HT1080 (cell line): ENCODE data around the gene ABCC1. TPM values are rescaled to one million over a fixed set of nuclear protein-coding genes. Genes with fewer than 3 reads are reported as not detected.

Experiments used
- DNase-seq: peaks from one replicate; pipeline ENCODE4 v3.0.0-alpha.2; 2015; ENCODE audit warnings: low read depth
- total RNA-seq: library from RNA; depleted of rRNA; stranded (reverse); fragments of >200 nt; shearing (Covaris generic); gene quantifications from 2 replicates; pipeline ENCODE4 v1.2.3, GENCODE V29; 2014

The ABCC1 gene
- total RNA-seq, 1 experiment from 2014 or later = 13.3 TPM

DNA sequence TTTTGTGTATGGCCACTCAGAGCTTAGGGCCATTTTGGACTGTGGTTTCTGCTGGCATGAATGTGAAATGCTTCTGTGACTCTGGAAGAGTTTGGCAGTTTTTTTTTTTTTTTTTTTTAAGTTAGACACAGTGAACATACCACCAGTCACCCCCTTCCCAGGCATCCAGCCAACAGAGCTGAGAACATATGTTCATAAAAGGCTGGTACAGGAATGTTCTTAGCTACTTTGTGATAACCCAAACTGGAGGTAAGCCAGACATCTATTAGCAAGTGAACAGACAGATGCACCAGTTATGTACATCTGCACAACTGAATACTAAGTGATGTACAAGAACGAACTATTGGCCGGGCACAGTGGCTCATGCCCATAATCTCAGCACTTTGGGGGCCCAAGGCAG lies 92.7 kb downstream of the ABCC1 start:
- DNase-seq = peak; percentile 42

DNA sequence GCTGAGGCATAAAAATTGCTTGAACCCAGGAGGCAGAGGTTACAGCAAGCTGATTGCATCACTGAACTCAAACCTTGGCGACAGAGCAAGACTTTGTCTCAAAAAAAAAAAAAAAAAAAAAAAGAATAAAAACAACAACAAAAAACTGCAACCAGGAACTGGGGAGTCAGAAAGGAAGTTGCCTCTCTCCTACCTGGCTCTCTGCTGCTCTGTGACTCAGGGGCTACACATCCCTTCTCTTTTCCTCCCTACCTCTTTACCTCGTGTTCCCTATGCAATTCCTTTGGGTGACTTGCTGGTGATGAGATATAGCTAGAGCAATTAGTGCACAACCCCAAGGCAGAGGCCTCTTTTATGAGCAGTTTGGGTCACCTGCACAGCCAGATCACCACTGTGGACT lies 95.9 kb downstream of the ABCC1 start:
- DNase-seq = peak; percentile 63

GRCh38 chr16:16045879-16046278 lies 96.5 kb downstream of the ABCC1 start:
- no peak for DNase-seq

- no peak for DNase-seq
These were observed 98.3 kb downstream of the ABCC1 start for GRCh38 chr16:16047761-16048160.

DNA sequence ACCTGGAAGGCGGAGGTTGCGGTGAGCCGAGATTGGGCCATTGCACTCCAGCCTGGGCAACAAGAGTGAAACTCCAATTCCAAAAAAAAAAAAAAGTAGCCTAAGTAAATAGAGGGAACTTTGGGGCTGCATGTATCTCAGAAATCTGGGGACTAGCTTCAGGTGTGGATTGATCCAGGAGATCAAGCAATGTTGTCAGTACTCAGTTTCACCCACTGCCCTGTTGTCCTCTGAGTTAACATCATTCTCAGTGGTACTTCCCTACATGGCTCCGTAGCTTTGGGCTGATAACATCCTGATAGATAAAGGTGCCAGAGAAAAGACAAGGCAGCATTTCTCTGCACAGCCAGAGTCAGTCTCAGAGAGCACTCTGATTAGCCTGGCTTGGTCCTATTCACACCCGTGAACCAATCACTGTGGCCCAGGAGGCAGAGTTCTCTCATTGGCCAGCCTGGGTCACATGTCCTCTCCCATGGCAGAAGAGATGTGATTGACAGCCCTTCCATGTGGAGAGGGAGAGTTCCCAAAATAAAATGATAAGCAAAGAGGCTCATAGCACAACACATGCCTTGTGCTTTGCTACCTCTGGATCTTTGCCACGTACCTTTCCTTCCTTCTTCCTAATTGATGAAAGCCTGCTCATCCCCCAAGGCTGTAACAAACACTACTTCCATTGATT lies 99.6 kb downstream of the ABCC1 start:
- no peak for DNase-seq

DNA sequence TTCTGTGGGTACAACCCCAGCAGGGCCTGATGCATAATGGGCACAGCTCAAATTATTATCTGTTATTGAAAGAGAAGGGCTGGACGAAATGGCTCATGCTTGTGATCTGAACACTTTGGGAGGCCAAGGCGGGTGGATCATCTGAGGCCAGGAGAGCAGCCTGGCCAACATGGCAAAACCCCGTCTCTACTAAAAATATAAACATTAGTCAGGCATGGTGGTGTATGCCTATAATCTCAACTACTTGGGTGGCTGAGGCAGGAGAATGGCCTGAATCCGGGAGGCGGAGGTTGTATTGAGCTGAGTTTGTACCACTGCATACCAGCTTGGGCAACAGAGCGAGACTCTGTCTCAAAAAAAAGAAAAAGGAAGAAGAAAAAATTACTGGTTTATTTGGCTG lies 100.7 kb downstream of the ABCC1 start:
- DNase-seq = no peak

DNA sequence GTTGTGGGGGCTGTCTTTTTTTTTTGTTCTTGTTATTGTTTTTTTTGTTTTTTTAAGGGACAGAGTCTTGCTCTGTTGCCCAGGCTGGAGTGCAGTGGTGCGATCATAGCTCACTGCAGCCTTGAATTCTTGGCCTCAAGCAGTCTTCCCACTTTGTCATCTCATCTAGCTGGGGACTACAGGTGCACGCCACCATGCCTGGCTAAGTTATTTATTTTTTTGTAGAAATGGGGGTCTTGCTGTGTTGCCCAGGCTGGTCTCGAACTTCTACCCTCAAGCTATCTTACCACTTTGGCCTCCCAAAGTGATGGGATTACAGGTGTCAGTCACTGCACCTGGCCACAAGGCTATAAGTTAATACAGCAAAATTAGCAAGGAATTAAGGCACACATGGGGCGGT lies 101.7 kb downstream of the ABCC1 start:
- DNase-seq = no peak

GRCh38 chr16:16052916-16053315 lies 103.5 kb downstream of the ABCC1 start:
- DNase-seq = peak; percentile 28

DNA sequence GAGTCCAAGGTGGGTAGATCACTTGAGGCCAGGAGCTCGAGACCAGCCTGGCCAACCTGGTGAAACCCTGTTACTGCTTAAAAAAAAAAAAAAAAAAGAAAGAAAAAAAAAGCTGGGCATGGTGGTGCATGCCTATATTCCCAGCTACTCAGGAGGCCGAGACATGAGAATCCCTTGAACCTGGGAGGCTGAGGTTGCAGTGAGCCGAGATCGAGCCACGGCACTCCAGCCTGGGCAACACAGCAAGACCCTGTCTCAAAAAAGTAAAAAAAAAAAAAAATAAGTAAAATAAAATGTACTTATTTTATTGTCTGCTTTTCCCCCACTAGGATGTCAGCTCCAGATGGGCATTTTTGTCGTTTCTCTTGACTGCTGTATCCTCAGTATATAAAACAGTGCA lies 107.7 kb downstream of the ABCC1 start:
- DNase-seq = no peak

DNA sequence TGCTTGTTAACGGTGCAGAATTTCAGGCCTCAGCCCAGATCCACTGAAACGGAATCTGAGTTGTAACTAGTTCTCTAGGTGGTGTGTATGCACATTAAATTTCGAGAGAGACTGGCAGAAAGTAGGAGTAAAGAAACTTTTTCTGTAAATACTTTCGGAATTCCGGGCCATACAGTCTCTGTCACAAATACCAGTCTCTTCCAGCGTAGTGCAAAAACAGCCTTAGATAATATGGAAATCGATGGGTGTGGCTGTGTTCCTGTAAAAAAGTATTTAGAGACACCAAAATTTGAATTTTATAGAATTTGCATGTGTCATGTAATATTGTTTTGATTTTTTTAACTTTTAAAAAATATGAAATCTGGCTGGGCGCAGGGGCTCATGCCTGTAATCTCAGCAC lies 109.7 kb downstream of the ABCC1 start:
- no peak for DNase-seq

GRCh38 chr16:16059895-16060590 lies 110.6 kb downstream of the ABCC1 start:
- DNase-seq = no peak

- DNase-seq = no peak
These were observed 112.9 kb downstream of the ABCC1 start for GRCh38 chr16:16062023-16062937.

GRCh38 chr16:16063683-16064082 lies 114.3 kb downstream of the ABCC1 start:
- no peak for DNase-seq

DNA sequence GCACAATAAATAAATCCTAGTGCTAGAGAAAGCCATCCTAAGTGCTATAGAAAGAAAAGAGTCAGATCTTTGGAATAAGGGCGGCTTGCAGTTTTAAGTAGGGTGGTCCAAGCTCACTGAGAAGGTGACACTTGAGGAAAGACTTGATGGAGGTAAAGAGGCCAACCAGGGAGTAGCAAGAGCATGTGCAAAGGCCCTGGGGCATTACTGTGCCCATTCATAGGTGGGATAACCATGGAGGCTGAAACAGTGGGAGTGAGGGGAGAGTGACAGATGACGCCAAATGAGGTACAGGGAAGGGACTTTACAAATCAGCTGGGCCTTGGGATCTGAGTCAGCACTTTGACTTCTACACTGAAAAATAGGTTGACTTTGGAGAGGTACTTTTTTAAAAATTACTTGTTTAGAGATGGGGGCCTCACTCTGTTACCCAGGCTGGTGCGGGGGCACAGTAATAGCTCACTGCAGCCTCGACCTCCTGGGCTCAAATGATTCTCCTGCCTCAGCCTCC lies 115.5 kb downstream of the ABCC1 start:
- DNase-seq = no peak

- DNase-seq = no peak
These were observed 117.7 kb downstream of the ABCC1 start for GRCh38 chr16:16067127-16067526.

DNA sequence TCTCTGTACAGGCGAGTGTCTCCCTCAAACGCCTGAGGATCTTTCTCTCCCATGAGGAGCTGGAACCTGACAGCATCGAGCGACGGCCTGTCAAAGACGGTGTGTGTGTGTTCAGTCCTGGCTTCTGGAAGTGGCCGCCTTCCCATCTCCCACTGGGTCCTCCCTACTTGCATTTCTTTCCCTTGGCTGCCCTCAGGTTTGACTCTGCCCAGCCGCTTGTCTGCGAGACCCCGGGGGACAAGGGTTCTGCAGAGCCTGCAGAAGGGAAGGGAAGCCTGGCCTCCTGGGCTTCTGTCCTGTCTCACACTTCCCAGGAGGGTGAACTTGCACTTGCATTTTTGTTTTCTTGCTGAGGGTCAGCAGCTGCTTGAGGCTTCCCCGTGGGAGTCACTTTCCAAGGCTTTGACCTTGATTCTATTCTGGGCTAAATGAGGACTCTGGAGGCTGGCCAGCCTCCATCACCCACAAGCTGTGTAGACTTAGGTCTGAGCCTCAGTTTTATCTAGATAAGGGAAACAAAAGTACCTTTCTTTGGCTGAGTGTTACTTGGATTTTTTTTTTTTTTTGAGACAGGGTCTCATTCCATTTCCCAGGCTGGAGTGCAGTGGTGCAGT lies 122.3 kb downstream of the ABCC1 start:
- no peak for DNase-seq

GRCh38 chr16:16073001-16073545 lies 123.7 kb downstream of the ABCC1 start:
- no peak for DNase-seq

- peak; percentile 83 for DNase-seq
These were observed 124.8 kb downstream of the ABCC1 start for GRCh38 chr16:16073891-16074881.

DNA sequence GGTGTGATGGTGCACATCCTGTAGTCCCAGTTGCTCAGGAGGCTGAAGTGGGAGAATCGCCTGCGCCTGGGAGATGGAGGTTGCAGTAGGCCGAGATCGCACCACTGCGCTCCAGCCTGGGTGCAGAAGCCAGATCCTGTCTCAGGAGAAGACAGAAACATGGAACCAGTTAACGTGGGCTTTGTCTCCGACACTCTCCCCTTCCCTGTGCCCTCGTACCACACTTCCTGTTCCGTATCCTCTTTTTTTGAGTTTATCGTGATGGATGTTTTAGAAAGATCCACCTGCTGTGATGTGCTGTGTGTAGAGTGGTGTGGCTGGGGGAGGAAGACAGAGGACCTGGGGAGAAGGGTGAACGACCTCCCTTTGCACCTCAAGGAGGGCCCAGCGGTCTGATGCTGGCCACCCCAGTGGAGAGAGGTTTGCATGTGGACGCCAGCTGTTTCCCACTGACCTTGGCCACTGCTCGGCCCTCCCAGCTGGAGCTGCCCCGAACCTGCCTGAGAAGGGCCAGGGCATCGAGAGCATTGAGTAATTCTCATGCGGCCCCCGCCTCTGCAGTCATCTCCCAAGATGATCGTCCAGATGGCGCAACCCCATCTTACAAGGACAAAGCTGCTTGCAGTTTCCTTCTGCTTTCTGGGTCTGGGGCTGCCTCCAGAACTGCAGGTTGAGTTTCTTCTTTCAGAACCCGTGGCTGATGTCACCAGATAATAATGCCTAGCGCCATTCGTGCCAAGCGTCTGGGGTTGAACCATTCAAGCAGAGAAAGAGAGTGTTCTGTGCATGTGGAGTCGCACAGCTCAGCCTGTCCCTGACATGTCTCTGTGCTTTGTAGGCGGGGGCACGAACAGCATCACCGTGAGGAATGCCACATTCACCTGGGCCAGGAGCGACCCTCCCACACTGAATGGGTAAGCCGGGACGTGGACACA lies 126.3 kb downstream of the ABCC1 start:
- no peak for DNase-seq
